SK-N-DZ (cell line): ENCODE results near the gene CCT6B.
"Not testable (repeated sequence)": the region's sequence is repeated elsewhere in the genome, so short reads cannot be mapped to it uniquely, and the experiment has no call there.

Experiments
- DNase-seq: peaks from one replicate; pipeline ENCODE4 v3.0.0-alpha.2; 2015; ENCODE audit warnings: low spot score

CCT6B gene

GRCh38 chr17:34980353-34980680, 19.1 kb upstream of the CCT6B start, which contains the start of gene LIG3:
TSS of gene LIG3 (plus strand) at chr17:34980512. CDS start at chr17:34983006, 2,494 bp downstream.
- peak; percentile 93 for DNase-seq

GRCh38 chr17:34979650-34980352, 18.5 kb upstream of the CCT6B start:
- DNase-seq = peak; percentile 29

- DNase-seq = no peak
These were observed 17.9 kb upstream of the CCT6B start for GRCh38 chr17:34979153-34979552.

GRCh38 chr17:34974794-34975785, 13.8 kb upstream of the CCT6B start:
- DNase-seq = no peak

GRCh38 chr17:34974179-34974578, 12.9 kb upstream of the CCT6B start:
- DNase-seq = no peak

GRCh38 chr17:34958438-34958837, 2.8 kb downstream of the CCT6B start:
- DNase-seq = no peak

GRCh38 chr17:34950780-34951179, 10.5 kb downstream of the CCT6B start:
- DNase-seq = not testable (repeated sequence)

GRCh38 chr17:34930283-34930682, 31.0 kb downstream of the CCT6B start:
- DNase-seq = no peak

GRCh38 chr17:34926661-34927060, 34.6 kb downstream of the CCT6B start:
- no peak for DNase-seq

- no peak for DNase-seq
These were observed 40.6 kb downstream of the CCT6B start for GRCh38 chr17:34920676-34921075.

- no peak for DNase-seq
These were observed 43.9 kb downstream of the CCT6B start for GRCh38 chr17:34917381-34917780.

- no peak for DNase-seq
These were observed 45.1 kb downstream of the CCT6B start for GRCh38 chr17:34916120-34916519.

- no peak for DNase-seq
These were observed 48.3 kb downstream of the CCT6B start for GRCh38 chr17:34913001-34913400.

- no peak for DNase-seq
These were observed 52.2 kb downstream of the CCT6B start for GRCh38 chr17:34909040-34909439.

- DNase-seq = no peak
These were observed 58.3 kb downstream of the CCT6B start for GRCh38 chr17:34902831-34903547.

GRCh38 chr17:34899643-34900291, 61.5 kb downstream of the CCT6B start:
- no peak for DNase-seq

GRCh38 chr17:34895383-34895782, 65.9 kb downstream of the CCT6B start:
- no peak for DNase-seq

- no peak for DNase-seq
These were observed 66.3 kb downstream of the CCT6B start for GRCh38 chr17:34894964-34895363.

- peak; percentile 22 for DNase-seq
These were observed 68.6 kb downstream of the CCT6B start for GRCh38 chr17:34892461-34893249.

- no peak for DNase-seq
These were observed 74.4 kb downstream of the CCT6B start for GRCh38 chr17:34886831-34887230.

GRCh38 chr17:34885076-34885475, 76.2 kb downstream of the CCT6B start:
- DNase-seq = no peak
